ENCODE data around the gene PLK3.
"Not testable (repeated sequence)": the region's sequence is repeated elsewhere in the genome, so short reads cannot be mapped to it uniquely, and the experiment has no call there.

Gene PLK3

DNA sequence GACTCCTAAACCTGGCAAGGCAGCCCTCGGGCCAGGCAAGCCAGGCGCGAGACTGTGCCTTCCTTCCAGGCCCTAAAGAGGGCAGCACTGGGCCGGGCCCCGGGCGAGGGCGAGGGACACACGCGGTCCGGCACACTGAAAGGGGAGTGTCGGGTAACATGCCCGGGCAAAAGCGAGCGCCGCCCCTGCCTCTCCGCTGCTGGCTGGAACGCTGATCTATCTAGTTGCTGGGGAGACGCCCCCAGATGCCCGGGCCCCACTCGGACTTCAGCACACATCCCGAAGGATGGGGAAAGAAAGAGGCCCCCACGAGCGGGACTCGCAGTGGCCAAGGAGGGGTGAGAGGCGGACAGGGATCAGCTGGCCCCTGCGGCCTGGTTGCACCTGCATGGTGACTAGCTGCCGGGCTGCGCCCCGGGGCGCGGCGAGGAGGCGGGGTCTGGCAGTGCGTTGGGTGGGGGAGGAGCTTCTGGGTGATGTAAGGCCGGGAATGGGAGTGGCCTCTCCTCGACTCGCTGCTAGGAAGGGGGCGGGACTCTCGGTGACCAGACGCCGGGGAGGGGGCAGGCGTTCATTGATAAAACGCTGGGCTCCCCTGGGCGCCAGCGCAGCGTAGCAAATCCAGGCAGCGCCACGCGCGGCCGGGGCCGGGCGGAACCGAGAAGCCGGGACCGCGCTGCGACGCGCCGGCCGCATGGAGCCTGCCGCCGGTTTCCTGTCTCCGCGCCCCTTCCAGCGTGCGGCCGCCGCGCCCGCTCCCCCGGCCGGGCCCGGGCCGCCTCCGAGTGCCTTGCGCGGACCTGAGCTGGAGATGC lies at the start of gene PLK3:
Gene PLK3, plus strand, starts transcription at position 608 of the 815 bp plus-strand sequence. Its CDS starts 87 bp downstream, at position 695.
- DNase-seq (ENCODE audit: low read depth in 3 of 3) = peak; percentile 93 to 99 (median 98)

- no peak for DNase-seq (ENCODE audit: low read depth in 3 of 3)
Measured at GRCh38 chr1:44757420-44757819, 42.8 kb upstream of the PLK3 start.

DNA sequence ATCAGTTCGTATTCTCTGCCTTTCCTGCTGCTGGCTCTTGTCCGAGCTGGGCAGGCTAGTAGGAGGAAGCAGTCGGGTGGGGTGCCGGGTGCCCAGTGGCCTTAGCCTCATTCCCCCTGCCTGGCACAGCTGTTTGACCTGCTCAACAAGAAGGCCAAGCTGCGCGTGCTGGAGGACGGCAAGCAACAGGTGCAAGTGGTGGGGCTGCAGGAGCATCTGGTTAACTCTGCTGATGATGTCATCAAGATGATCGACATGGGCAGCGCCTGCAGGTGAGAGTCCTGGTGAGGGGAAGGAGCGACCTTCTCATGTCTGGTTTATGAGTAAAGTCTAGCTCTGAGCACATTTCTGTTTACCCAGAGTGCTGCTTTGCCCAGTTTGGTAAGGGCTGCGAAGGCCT lies 41.1 kb upstream of the PLK3 start:
- no peak for DNase-seq (ENCODE audit: low read depth in 3 of 3)

GRCh38 chr1:44760876-44761275 lies 39.3 kb upstream of the PLK3 start:
- DNase-seq (ENCODE audit: low read depth in 3 of 3) = no peak

GRCh38 chr1:44766421-44766820 lies 33.8 kb upstream of the PLK3 start:
- DNase-seq (ENCODE audit: low read depth in 3 of 3) = not testable (repeated sequence)

GRCh38 chr1:44775078-44775929 lies 24.9 kb upstream of the PLK3 start, which contains the start of gene RPS8:
RPS8 (plus strand) TSS chr1:44775540; CDS start chr1:44775597, 57 bp downstream.
- DNase-seq (ENCODE audit: low read depth in 3 of 3) = peak; percentile 71 to 84 (median 82)

DNA sequence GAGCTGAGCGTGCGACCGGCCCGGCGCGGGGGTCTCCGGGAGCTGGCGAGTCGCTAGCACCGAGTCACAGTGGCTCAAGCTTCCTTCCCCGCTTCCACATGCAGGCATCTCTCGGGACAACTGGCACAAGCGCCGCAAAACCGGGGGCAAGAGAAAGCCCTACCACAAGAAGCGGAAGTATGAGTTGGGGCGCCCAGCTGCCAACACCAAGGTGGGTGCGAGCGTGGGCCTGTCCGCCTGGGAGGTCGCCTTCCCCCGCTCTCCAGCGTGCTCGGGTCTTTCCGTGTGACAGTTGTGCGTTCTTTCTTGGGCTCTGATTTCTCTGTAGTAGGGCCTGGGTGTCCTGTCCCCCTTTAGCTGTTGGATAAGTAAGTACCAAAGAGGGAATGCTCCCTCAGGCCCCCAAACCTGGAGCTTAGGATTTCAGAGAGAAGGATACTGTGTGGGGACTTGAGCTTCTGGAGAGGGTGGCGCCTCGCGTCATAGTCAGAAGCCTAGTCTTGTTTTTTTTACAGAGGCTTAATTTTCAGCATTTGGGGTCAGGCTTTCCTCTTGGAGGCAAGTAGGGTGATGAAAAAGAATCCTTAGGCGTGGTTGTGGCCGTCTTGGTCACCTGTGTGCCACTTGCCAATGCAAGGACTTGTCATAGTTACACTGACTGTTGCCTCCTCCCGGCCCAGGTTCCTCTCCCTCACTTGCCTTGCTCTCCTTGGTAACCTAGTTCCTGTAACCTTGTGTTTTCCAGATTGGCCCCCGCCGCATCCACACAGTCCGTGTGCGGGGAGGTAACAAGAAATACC lies 24.0 kb upstream of the PLK3 start:
- peak in 2 of 3 experiments; percentile 48 to 49 for DNase-seq (ENCODE audit: low read depth in 3 of 3)

GRCh38 chr1:44776730-44777068 lies 23.5 kb upstream of the PLK3 start:
- no peak for DNase-seq (ENCODE audit: low read depth in 3 of 3)

GRCh38 chr1:44777547-44777946 lies 22.6 kb upstream of the PLK3 start:
- no peak for DNase-seq (ENCODE audit: low read depth in 3 of 3)

- DNase-seq (ENCODE audit: low read depth in 3 of 3) = no peak
Measured at GRCh38 chr1:44777969-44778635, 22.1 kb upstream of the PLK3 start.

- no peak for DNase-seq (ENCODE audit: low read depth in 3 of 3)
Measured at GRCh38 chr1:44778705-44779576, 21.2 kb upstream of the PLK3 start.

DNA sequence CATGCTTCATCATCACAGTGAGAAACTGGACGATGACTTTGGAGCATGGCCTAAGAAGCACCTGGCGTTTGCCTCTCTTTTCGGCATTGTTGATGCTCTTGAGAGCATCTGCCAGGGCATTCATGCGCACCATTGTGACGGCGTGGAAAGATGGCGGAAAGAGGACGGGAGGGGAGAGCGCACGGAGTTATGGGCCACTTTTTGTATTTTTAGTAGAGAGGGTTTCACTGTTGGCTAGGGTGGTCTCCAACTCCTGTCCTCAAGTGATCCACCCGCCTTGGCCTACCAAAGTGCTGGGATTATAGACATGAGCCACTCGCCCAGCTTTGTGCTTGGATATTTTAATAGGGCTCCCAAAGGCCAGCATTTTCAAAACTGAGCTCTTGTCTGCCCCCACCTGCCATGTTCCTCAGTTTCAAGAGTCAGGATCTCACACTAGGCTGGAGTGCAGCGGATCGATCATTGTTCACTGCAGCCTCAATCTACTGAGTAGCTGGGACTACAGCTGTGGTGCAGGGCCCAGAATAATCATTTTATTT lies 19.5 kb upstream of the PLK3 start:
- no peak for DNase-seq (ENCODE audit: low read depth in 3 of 3)

- no peak for DNase-seq (ENCODE audit: low read depth in 3 of 3)
Measured at GRCh38 chr1:44783697-44784093, 16.5 kb upstream of the PLK3 start.

GRCh38 chr1:44784094-44785028 lies 15.8 kb upstream of the PLK3 start:
- no peak for DNase-seq (ENCODE audit: low read depth in 3 of 3)

DNA sequence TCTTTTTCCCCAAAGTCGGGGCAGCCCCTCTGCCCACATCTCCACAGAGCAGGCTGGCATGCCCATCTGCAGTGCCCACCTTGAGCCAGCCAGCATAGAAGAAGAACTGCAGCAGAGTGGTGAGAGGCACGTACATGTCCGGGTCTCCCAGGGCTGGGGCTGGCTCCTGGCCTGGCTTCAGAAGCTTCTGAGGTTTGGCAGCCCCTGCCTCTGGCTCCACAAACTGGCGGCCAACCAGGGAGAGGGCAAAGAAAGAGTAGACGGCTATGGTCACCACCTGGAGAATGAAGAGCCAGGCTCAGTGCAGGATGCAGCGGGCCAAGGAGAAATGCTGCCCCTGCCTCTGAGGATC lies 15.2 kb upstream of the PLK3 start:
- no peak for DNase-seq (ENCODE audit: low read depth in 3 of 3)

GRCh38 chr1:44785501-44786137 lies 14.6 kb upstream of the PLK3 start:
- no peak for DNase-seq (ENCODE audit: low read depth in 3 of 3)

GRCh38 chr1:44786138-44786840 lies 13.9 kb upstream of the PLK3 start:
- peak; percentile 68 to 73 (median 72) for DNase-seq (ENCODE audit: low read depth in 3 of 3)

DNA sequence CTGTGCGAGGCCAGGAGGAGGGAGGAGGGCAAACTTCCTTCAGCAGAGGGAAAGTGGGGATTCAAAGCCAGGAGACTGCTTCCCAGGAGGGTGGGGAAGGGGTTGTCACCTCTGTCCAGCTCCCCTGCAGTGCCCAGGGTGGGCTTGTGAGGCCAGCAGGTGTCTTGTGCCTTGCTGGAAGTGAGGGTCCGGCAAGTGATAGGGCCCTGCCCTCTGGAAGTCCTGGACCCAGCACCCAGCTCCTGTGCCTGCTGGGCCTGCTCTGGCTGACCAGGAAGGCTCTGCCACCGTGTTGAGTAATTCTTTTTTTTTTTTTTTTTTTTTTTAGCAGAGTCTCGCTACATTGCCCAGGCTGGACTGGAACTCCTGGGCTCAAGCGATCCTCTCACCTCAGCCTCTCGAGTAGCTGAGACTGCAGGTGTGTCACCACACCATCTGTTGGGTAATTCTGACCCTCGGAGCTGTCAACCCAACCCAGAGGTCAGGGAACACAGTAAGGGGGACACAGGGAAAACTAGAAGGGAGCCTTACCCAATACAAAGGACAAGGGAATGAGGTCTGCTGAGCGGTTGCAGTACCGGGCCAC lies 13.2 kb upstream of the PLK3 start:
- no peak for DNase-seq (ENCODE audit: low read depth in 3 of 3)

Data from stimulated activated CD4-positive, alpha-beta T cell treated with anti-CD3 and anti-CD28 coated beads, TNF-alpha, amount 100 ng/mL, for 4 hours (primary cell).